Choroid plexus epithelial cell (primary cell): ENCODE results near the gene MAPK7.

Experiments used
- DNase-seq: peaks from one replicate; pipeline ENCODE4 v3.0.0-alpha.2; 2010; ENCODE audit warnings: low read depth
- H3K4me3 ChIP-seq: 2 replicates; pipeline ENCODE4 v1.5.1; 2011; ENCODE audit warnings: low read depth, mild to moderate bottlenecking, control low read depth, low read length, moderate library complexity
- CTCF ChIP-seq: conservative IDR thresholded peaks from 2 replicates; pipeline ENCODE4 v1.5.1; 2011; ENCODE audit warnings: low read depth, mild to moderate bottlenecking, control low read depth, inconsistent platforms, low read length, moderate library complexity

Gene MAPK7

GRCh38 chr17:19413761-19414160 lies 35.5 kb downstream of the MAPK7 start:
- DNase-seq: no peak
- H3K4me3 ChIP-seq: no peak overlapping the region
- no peak for TF ChIP-seq CTCF

- DNase-seq: no peak
- TF ChIP-seq CTCF: no peak
- no peak overlapping the region for H3K4me3 ChIP-seq
Observed at GRCh38 chr17:19414396-19415280, 36.3 kb downstream of the MAPK7 start.

- no peak for DNase-seq
- H3K4me3 ChIP-seq: no peak overlapping the region
- no peak for TF ChIP-seq CTCF
Observed at GRCh38 chr17:19415311-19415710, 37.0 kb downstream of the MAPK7 start.

GRCh38 chr17:19415806-19416775 lies 37.8 kb downstream of the MAPK7 start:
- DNase-seq: no peak
- H3K4me3 ChIP-seq: no peak overlapping the region
- no peak for TF ChIP-seq CTCF

- no peak overlapping the region for H3K4me3 ChIP-seq
- no peak for DNase-seq
- TF ChIP-seq CTCF: no peak
Observed at GRCh38 chr17:19417611-19418010, 39.3 kb downstream of the MAPK7 start.

GRCh38 chr17:19418251-19418992 lies 40.1 kb downstream of the MAPK7 start:
- TF ChIP-seq CTCF: peak; percentile 26
- peak; percentile 77 for DNase-seq
- no peak overlapping the region for H3K4me3 ChIP-seq
